ENCODE results near the gene HLA-DQB2. TPM values are rescaled to one million over a fixed set of nuclear protein-coding genes. Genes with fewer than 3 reads are reported as not detected.

The HLA-DQB2 gene
- total and polyA plus RNA-seq, 2 of the 4 experiments (the other 2 are of a cell fraction): not detected

- H3K18ac ChIP-seq (ENCODE audit: low read depth, low read length): no peak overlapping the region
- DNase-seq: no peak
- no peaks in the 10 kb centered on the region for H4K20me1 ChIP-seq (ENCODE audit: insufficient read depth, low read length)
- H3K9me3 ChIP-seq (ENCODE audit: control insufficient read depth, insufficient read depth, low read length): no peaks in the 10 kb centered on the region
- CTCF ChIA-PET: no interaction called here
- intact Hi-C loops (cut with micrococcal nuclease) (loop anchor here (10.0 kb wide), 1 partner anchor 155 kb away; no protein-coding TSS in a partner anchor), dilution Hi-C loops (cut with HindIII; ENCODE audit: low sequenced_read_pairs, unreplicated experiment) (no loop called here), in situ Hi-C loops (cut with MboI; ENCODE audit: low sequenced_read_pairs) (no loop called here)
- no peak overlapping the region for H2AFZ ChIP-seq (replicated peaks; ENCODE audit: low read length, poor library complexity)
- no peak overlapping the region for H3K4me2 ChIP-seq (ENCODE audit: low read depth, low read length)
- no peak overlapping the region for H4K91ac ChIP-seq (ENCODE audit: insufficient read depth, low read depth, low read length)
- ATAC-seq (ENCODE audit: low read depth): no peak
- no peak overlapping the region for H2AK9ac ChIP-seq (replicated peaks; ENCODE audit: low read depth, low read length, poor library complexity)
- no TSS peak for BruUV-seq (replicated peaks)
- H3K79me1 ChIP-seq (ENCODE audit: low read depth in 1 of 2, low read length in 2 of 2): no peaks in the 10 kb centered on the region
- H2BK5ac ChIP-seq (ENCODE audit: low read depth, low read length, poor library complexity, severe bottlenecking): no peak overlapping the region
- TF ChIP-seq MAFK (IDR thresholded peaks at IDR 0.05; ENCODE audit: low read depth, low read length) (no peak), CTCF (conservative IDR thresholded peaks at IDR 0.05; ENCODE audit: low read depth, low read length) (no peak), NFE2L2 (IDR thresholded peaks at IDR 0.05; ENCODE audit: low read depth, low read length) (no peak), POLR2A (IDR thresholded peaks at IDR 0.05; ENCODE audit: low read depth, low read length) (no peak), SMC3 (IDR thresholded peaks at IDR 0.05; ENCODE audit: low read depth, low read length) (no peak), MXI1 (IDR thresholded peaks at IDR 0.05; ENCODE audit: borderline replicate concordance, low read depth, low read length) (no peak), CHD1 (IDR thresholded peaks at IDR 0.05; ENCODE audit: low read depth, low read length) (no peak), BHLHE40 (IDR thresholded peaks at IDR 0.05; ENCODE audit: low read depth, low read length) (no peak), FOS (IDR thresholded peaks at IDR 0.05; ENCODE audit: low read depth, low read length) (no peak), CEBPB (IDR thresholded peaks at IDR 0.05; ENCODE audit: low read depth, low read length) (no peak), RCOR1 (IDR thresholded peaks at IDR 0.05; ENCODE audit: insufficient replicate concordance, low read length) (no peak), RAD21 (IDR thresholded peaks at IDR 0.05; ENCODE audit: low read length) (no peak), RFX5 (IDR thresholded peaks at IDR 0.05; ENCODE audit: low read depth, low read length) (no peak), MAZ (IDR thresholded peaks at IDR 0.05; ENCODE audit: borderline replicate concordance, low read depth, low read length) (no peak)
- TF ChIP-seq, protein P1, sequence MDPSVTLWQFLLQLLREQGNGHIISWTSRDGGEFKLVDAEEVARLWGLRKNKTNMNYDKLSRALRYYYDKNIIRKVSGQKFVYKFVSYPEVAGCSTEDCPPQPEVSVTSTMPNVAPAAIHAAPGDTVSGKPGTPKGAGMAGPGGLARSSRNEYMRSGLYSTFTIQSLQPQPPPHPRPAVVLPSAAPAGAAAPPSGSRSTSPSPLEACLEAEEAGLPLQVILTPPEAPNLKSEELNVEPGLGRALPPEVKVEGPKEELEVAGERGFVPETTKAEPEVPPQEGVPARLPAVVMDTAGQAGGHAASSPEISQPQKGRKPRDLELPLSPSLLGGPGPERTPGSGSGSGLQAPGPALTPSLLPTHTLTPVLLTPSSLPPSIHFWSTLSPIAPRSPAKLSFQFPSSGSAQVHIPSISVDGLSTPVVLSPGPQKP (IDR thresholded peaks at IDR 0.05; ENCODE audit: borderline replicate concordance, low read depth, low read length): no peak
- TF ChIP-seq, protein P2, sequence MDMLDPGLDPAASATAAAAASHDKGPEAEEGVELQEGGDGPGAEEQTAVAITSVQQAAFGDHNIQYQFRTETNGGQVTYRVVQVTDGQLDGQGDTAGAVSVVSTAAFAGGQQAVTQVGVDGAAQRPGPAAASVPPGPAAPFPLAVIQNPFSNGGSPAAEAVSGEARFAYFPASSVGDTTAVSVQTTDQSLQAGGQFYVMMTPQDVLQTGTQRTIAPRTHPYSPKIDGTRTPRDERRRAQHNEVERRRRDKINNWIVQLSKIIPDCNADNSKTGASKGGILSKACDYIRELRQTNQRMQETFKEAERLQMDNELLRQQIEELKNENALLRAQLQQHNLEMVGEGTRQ (IDR thresholded peaks at IDR 0.05; ENCODE audit: low read depth, low read length): no peak
- no peak overlapping the region for H4K5ac ChIP-seq (ENCODE audit: low read depth, low read length)
- no peak overlapping the region for H3K4me3 ChIP-seq (ENCODE audit: insufficient read depth, low read depth, low read length)
- H2BK20ac ChIP-seq (ENCODE audit: low read depth, low read length): no peak overlapping the region
- H3K27me3 ChIP-seq (ENCODE audit: control insufficient read depth, insufficient read depth, low read length): peaks cover 1% of the 10 kb centered on the region; the same call in 1 of the 2 replicates
- H3K4ac ChIP-seq (ENCODE audit: low read depth, low read length): no peak overlapping the region
- H3K14ac ChIP-seq (replicated peaks; ENCODE audit: low read depth, low read length): no peak overlapping the region
- H3K56ac ChIP-seq (ENCODE audit: extremely low read depth, insufficient read depth, low read length): no peak overlapping the region
- H3K9ac ChIP-seq (ENCODE audit: low read depth, low read length): no peak overlapping the region
- no peak overlapping the region for H3K23ac ChIP-seq (ENCODE audit: low read depth, low read length)
- no peak overlapping the region for H3K27ac ChIP-seq (ENCODE audit: insufficient read depth, low read length)
- no peak overlapping the region for H2AK5ac ChIP-seq (ENCODE audit: low read depth, low read length)
- H2BK15ac ChIP-seq (ENCODE audit: low read depth, low read length): no peak overlapping the region
- no peaks in the 10 kb centered on the region for H3K4me1 ChIP-seq (ENCODE audit: control insufficient read depth, insufficient read depth, low read length)
- H3K9me1 ChIP-seq (ENCODE audit: insufficient read depth, low read length): no peaks in the 10 kb centered on the region
- no peak overlapping the region for H4K8ac ChIP-seq (ENCODE audit: low read depth in 2 of 2, low read length in 2 of 2)
- no peaks in the 10 kb centered on the region for H3K36me3 ChIP-seq (ENCODE audit: control insufficient read depth, insufficient read depth, low read length)
- POLR2A ChIA-PET (ENCODE audit: unreplicated experiment): no interaction called here
- no peak overlapping the region for H2BK120ac ChIP-seq (ENCODE audit: low read depth, low read length)
Observed at GRCh38 chr6:32709625-32710024, 53.7 kb downstream of the HLA-DQB2 start.
